BJ (cell line): Measurements from ENCODE around the gene CASKIN1. TPM values are rescaled to one million over a fixed set of nuclear protein-coding genes. Genes with fewer than 3 reads are reported as not detected.
"Not testable (repeated sequence)": the region's sequence is repeated elsewhere in the genome, so short reads cannot be mapped to it uniquely, and the experiment has no call there.

Experiments
- CTCF ChIA-PET: fragments of 350-600 bp; formaldehyde crosslinking; extraction: SDS; loops from one replicate; lab custom pipeline; 2021; ENCODE audit warnings: antibody characterized with exemption, inconsistent platforms; lab: Yijun Ruan, JAX
- POLR2A ChIA-PET: fragments of 300-600 bp; sonication (Branson Sonifier 250); formaldehyde crosslinking; extraction: SDS; loops from one replicate; lab custom pipeline; 2021; ENCODE audit warnings: antibody characterized with exemption; lab: Charles Lee
- DNase-seq: peaks from one replicate; pipeline ENCODE4 v3.0.0-alpha.2; 2011; ENCODE audit warnings: low read depth
- H3K27me3 ChIP-seq: 2 replicates; pipeline ENCODE4 v1.6.0; 2011; ENCODE audit warnings: low read length; ENCODE audit not compliant: control insufficient read depth, insufficient read depth
- H3K36me3 ChIP-seq: 2 replicates; pipeline ENCODE4 v1.5.1; 2011; ENCODE audit warnings: low read length; ENCODE audit not compliant: control insufficient read depth, insufficient read depth
- H3K4me3 ChIP-seq: 2 replicates; pipeline ENCODE4 v1.5.1; 2011; ENCODE audit warnings: low read depth, mild to moderate bottlenecking, control low read depth, low read length
- polyA plus RNA-seq: library from polyadenylated mRNA; depleted of rRNA; stranded (reverse); fragments of >200 nt; gene quantifications from 2 replicates; pipeline ENCODE4 v1.2.3, GENCODE V29; 2011; rRNA removed
- small RNA-seq: library from RNA; depleted of rRNA; stranded (forward); fragments of <200 nt; gene quantifications from one replicate; pipeline ENCODE3, GENCODE V24; 2012; ENCODE audit warnings: low replicate concordance, low read depth; ENCODE audit not compliant: insufficient read length
- TF ChIP-seq, protein P1 (sequence below): IDR thresholded peaks from 2 replicates; pipeline ENCODE4 v1.5.1; 2011; ENCODE audit warnings: low read depth, mild to moderate bottlenecking, control low read depth, inconsistent platforms, low read length, moderate library complexity; ENCODE audit not compliant: insufficient read depth

Gene CASKIN1
- polyA plus RNA-seq, 1 experiment: 0.01 TPM

DNA sequence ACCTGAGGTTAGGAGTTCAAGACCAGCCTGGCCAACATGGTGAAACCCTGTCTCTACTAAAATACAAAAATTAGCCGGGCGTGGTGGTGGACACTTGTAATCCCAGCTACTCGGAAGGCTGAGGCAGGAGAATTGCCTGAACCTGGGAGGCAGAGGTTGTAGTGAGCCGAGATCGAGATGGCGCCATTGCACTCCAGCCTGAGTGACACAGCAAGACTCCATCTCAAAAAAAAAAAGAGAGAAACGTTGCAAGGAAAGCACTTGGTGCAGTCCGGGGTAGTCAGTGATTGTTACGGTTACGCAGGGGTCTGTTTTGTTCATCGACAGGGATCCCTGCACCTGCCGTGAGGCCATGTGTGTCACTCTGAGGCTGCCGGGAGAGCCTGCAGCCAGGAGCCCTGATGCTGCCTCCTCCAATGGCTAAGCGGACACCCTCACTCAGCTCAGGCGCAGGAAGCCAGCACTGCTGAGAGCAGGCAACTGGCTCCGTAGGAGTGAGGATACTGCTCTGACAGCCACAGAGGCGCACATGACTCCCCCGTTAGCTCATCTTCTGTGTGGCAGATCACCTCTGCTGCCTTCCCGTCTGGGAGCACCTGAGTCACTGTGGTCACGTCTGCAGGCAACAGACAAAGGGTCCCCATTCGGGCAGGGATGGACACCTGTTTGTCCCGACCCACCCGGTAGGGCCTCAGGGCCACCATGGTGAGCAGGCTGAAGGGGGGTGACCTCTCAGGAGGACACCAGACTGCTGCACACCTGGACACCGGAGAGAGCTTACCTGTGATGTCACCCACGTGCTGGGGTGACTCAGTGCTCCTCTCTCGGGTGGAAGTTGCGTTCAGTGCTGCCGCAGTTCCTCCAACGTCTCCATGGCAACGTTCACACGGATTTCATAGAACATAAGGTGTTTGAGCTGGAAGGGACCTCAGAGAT is 53.2 kb downstream of the CASKIN1 start:
- CTCF ChIA-PET: interaction anchor here (1.2 to 1.8 kb wide), 3 partner anchors 119 to 139 kb away, joined by 5 to 9 read pairs (median 5); no protein-coding TSS in a partner anchor
- POLR2A ChIA-PET: interaction anchor here (0.6 kb wide), 1 partner anchor 11 kb away, joined by 4 read pairs; no protein-coding TSS in a partner anchor
- H3K27me3 ChIP-seq: no peaks in the 10 kb centered on the region

DNA sequence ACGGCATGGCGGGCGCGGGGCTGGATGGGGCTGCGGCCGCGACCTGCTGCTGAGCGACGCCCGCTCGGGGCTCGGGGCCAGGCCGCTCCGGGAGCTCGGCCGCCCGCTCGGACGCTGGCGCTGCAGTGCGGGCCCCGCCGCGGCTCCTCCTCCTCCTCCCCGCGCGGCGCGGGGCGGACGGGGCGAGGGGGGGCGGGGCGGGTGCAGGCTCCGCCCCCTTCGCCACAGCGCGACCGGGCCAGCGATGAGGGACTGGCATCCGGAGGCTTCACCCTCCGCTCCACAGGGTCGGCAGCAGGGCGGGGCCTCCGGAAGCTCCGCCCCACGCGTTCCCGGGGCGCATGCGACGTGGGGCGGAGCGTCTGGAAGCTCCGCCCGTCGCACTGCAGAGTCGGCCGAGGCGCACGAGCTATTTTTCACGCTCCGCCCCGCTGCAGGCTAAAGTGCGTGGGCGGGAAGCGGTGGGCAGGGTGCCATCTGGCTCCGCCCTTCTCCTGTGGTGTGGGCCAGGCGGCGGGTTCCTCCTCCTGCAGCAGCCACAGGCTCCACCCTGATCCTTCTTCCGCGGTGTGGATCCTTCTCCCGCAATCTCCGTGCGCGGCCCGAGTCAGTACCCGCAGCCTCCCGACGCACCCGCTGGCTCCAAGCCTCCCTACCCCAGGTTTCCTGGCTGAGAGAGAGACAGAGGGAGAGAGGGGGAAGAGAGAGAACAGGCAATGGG is 60.5 kb downstream of the CASKIN1 start, which contains the start of gene PKD1:
Gene PKD1, minus strand, starts transcription at position 129 of the 721 bp plus-strand sequence. CDS start 209 bp downstream, outside the sequence.
- H3K36me3 ChIP-seq, H3K27me3 ChIP-seq: not testable (repeated sequence)
- ChIA-PET POLR2A (interaction anchor here (0.6 kb wide), 1 partner anchor 19 kb away, joined by 10 read pairs; the partner anchor contains the start of gene TRAF7), CTCF (interaction anchor here (1.0 kb wide), 1 partner anchor 132 kb away, joined by 3 read pairs; no protein-coding TSS in a partner anchor)
- H3K4me3 ChIP-seq: peak within 1 kb of the TSS; percentile 46
- peak; percentile 84 for DNase-seq

More for the DNA sequence above, 53.2 kb downstream of the CASKIN1 start:
- TF ChIP-seq, protein P1, sequence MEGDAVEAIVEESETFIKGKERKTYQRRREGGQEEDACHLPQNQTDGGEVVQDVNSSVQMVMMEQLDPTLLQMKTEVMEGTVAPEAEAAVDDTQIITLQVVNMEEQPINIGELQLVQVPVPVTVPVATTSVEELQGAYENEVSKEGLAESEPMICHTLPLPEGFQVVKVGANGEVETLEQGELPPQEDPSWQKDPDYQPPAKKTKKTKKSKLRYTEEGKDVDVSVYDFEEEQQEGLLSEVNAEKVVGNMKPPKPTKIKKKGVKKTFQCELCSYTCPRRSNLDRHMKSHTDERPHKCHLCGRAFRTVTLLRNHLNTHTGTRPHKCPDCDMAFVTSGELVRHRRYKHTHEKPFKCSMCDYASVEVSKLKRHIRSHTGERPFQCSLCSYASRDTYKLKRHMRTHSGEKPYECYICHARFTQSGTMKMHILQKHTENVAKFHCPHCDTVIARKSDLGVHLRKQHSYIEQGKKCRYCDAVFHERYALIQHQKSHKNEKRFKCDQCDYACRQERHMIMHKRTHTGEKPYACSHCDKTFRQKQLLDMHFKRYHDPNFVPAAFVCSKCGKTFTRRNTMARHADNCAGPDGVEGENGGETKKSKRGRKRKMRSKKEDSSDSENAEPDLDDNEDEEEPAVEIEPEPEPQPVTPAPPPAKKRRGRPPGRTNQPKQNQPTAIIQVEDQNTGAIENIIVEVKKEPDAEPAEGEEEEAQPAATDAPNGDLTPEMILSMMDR: no peak
- Histone ChIP-seq H3K4me3 (no peak overlapping the region), H3K36me3 (no peaks in the 10 kb centered on the region)
- DNase-seq: no peak

DNA sequence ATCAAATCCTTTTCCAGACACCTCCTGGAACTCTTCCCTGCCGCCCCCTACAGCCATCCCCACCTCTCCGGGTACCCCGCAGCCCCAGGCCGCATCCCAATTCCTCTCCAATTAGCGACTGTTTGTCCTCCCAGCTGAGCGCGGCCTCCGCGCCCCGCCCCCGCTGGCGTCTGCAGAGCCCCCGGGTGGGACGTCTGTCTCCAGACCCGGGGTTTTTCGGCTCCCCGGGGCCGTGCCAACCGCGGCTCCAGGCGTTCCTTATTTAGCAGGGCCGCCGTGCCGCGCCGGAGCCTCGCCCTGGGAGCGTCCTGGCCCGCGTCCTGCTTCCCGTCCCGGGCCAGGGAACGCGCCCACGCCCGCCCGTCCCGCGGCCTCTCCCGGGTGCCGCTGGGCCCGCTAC is 61.3 kb downstream of the CASKIN1 start:
- DNase-seq, CTCF ChIA-PET, H3K27me3 ChIP-seq, H3K36me3 ChIP-seq, POLR2A ChIA-PET: not testable (repeated sequence)
- peak overlapping the region; percentile 46 for H3K4me3 ChIP-seq

DNA sequence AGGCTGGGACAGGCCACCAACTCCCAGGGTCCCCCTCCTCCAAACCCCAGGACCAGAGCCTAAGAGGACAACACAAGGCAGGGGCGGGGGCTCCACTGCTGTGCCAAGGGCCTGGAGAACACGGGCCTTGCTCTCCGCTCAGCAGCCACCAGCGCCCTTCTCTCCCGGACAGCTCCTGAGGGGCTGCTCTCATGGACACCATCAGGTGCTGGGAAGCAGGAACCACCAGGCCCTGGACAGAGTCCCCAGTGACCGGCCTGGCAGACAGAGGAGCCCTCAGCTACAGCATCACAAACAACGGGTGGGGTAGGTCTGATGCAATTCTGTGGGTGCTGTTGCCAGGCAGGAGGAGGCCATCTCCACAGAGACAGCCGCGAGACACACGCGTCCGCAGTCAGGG is 62.6 kb downstream of the CASKIN1 start:
- H3K4me3 ChIP-seq: peak overlapping the region; percentile 38
- DNase-seq, H3K27me3 ChIP-seq, POLR2A ChIA-PET, CTCF ChIA-PET, H3K36me3 ChIP-seq: not testable (repeated sequence)

DNA sequence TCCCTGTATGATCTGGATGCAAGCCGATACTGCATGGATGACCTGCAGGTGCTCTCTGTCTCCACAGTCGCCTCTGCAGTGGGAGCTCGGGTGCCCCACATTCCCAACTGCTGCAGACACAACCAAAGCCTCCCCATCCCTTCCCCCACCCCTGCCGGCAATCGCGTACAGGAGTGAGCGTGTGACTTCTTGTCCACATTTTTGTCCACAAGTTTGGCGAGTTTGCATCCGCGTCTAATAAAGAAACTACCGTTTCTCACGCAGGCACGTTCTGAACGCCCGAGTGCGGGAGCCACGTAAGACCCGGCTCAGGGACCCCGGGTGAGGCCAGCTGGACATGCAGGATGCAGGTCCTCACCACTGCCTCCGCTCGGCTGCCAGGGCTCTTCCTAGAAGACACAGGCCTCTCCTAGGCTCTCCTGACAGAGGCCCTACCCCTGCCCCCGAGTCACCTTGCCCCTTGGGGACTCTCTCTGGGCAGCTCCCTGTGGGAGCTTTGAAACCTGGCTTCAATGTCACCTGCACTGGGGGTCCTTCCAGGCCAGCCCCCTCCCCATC is 66.4 kb downstream of the CASKIN1 start:
- H3K27me3 ChIP-seq, DNase-seq, CTCF ChIA-PET, POLR2A ChIA-PET, H3K4me3 ChIP-seq, H3K36me3 ChIP-seq: not testable (repeated sequence)

DNA sequence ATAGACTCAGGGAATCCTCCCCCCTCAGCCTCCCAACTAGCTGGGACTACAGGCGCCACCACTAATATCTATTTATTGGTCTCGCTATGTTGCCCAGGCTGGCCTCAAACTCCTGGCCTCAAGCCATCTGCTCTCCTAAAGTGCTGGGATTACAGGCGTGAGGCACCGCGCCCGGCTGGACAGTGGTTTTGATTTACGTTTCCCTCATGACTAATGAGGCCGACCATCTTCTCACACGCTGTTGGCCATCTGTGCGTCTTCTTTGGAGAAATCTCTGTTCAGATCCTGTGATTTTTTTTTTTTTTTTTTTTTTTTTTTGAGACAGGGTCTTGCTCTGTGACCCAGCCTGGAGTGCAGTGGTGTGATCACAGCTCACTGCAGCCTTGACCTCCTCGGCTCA is 67.2 kb downstream of the CASKIN1 start:
- POLR2A ChIA-PET, CTCF ChIA-PET, H3K36me3 ChIP-seq, DNase-seq, H3K27me3 ChIP-seq, H3K4me3 ChIP-seq: not testable (repeated sequence)

DNA sequence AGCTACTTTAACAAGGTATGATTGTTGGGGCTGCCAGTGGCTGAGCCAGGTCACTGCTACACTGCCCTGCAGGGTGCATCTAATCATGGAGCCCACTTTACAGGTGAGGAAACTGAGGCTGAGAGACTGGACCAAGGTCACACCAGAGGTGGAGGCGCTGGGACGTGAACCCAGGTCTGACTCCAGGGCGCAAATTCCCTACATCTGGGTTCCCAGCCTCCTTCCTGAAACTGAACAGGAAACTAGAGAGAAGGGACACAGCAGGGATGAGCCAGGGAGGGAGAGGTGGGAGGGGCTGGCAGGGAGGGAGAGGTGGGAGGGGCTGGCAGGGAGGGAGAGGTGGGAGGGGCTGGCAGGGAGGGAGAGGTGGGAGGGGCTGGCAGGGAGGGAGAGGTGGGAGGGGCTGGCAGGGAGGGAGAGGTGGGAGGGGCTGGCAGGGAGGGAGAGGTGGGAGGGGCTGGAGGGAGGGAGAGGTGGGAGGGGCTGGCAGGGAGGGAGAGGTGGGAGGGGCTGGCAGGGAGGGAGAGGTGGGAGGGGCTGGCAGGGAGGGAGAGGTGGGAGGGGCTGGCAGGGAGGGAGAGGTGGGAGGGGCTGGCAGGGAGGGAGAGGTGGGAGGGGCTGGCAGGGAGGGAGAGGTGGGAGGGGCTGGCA is 68.7 kb downstream of the CASKIN1 start:
- DNase-seq, H3K4me3 ChIP-seq, H3K36me3 ChIP-seq, H3K27me3 ChIP-seq, POLR2A ChIA-PET, CTCF ChIA-PET: not testable (repeated sequence)

Small RNA genes lying within 50 kb of the gene (small RNA-seq; reads per million reads assigned to genes)
- gene MIR3180-5 (not detected), gene MIR4516 (not detected), gene RF00019 (not detected), gene SNORD60 (not detected)

Other genes starting within 250 kb of the CASKIN1 start
- gene RPL3L, start 241.9 kb downstream of the CASKIN1 start, polyA plus RNA-seq: not detected in 2 replicates
- 155 and 183 TPM in 2 replicates for gene NDUFB10, start 237.1 kb downstream of the CASKIN1 start, polyA plus RNA-seq
- 3,098 and 4,041 TPM in 2 replicates for gene RPS2, start 231.8 kb downstream of the CASKIN1 start, polyA plus RNA-seq
- not detected in 2 replicates for gene RNF151, start 229.7 kb downstream of the CASKIN1 start, polyA plus RNA-seq
- gene TBL3, start 224.6 kb downstream of the CASKIN1 start, polyA plus RNA-seq: 16.5 and 33.1 TPM in 2 replicates
- gene NOXO1, start 215.1 kb downstream of the CASKIN1 start, polyA plus RNA-seq: 0.17 TPM in 1 of 2 replicates, not detected in the other
- 14.6 and 19.8 TPM in 2 replicates for gene GFER, start 212.4 kb downstream of the CASKIN1 start, polyA plus RNA-seq
- 2.5 and 3.3 TPM in 2 replicates for gene SYNGR3, start 206.6 kb downstream of the CASKIN1 start, polyA plus RNA-seq
- gene ZNF598, start 186.8 kb downstream of the CASKIN1 start, polyA plus RNA-seq: 14.4 and 23.0 TPM in 2 replicates
- gene NPW, start 176.8 kb downstream of the CASKIN1 start, polyA plus RNA-seq: 0.26 and 0.33 TPM in 2 replicates
- gene NHERF2, start 169.7 kb downstream of the CASKIN1 start, polyA plus RNA-seq: 62.1 and 107 TPM in 2 replicates
- gene NTHL1, start 148.8 kb downstream of the CASKIN1 start, polyA plus RNA-seq: 14.6 and 21.0 TPM in 2 replicates
- 30.5 and 66.3 TPM in 2 replicates for gene TSC2, start 148.6 kb downstream of the CASKIN1 start, polyA plus RNA-seq
- gene PKD1, start 60.7 kb downstream of the CASKIN1 start, polyA plus RNA-seq: 40.1 and 76.1 TPM in 2 replicates
- 0.36 and 0.67 TPM in 2 replicates for gene RAB26, start 48.0 kb downstream of the CASKIN1 start, polyA plus RNA-seq
- gene TRAF7, start 40.8 kb downstream of the CASKIN1 start, polyA plus RNA-seq: 37.0 and 68.1 TPM in 2 replicates
- gene MLST8, start 8.8 kb upstream of the CASKIN1 start, polyA plus RNA-seq: 40.0 and 62.7 TPM in 2 replicates
- gene BRICD5, start 14.3 kb upstream of the CASKIN1 start, polyA plus RNA-seq: 1.5 and 1.7 TPM in 2 replicates
- 6.1 and 7.7 TPM in 2 replicates for gene PGP, start 18.2 kb upstream of the CASKIN1 start, polyA plus RNA-seq
- gene E4F1, start 27.0 kb upstream of the CASKIN1 start, polyA plus RNA-seq: 11.3 and 17.6 TPM in 2 replicates
- 0.33 and 0.38 TPM in 2 replicates for gene DNASE1L2, start 39.8 kb upstream of the CASKIN1 start, polyA plus RNA-seq
- gene ECI1, start 55.0 kb upstream of the CASKIN1 start, polyA plus RNA-seq: 36.9 and 63.9 TPM in 2 replicates
- gene RNPS1, start 71.5 kb upstream of the CASKIN1 start, polyA plus RNA-seq: 101 and 129 TPM in 2 replicates
- gene ABCA3, start 144.1 kb upstream of the CASKIN1 start, polyA plus RNA-seq: 1.9 and 3.8 TPM in 2 replicates
- gene CCNF, start 232.8 kb upstream of the CASKIN1 start, polyA plus RNA-seq: 4.5 and 7.1 TPM in 2 replicates